Chondrocyte (in vitro differentiated cells): ENCODE data around the gene CRMP1. TPM values are rescaled to one million over a fixed set of nuclear protein-coding genes. Genes with fewer than 3 reads are reported as not detected.
"Not testable (repeated sequence)": the region's sequence is repeated elsewhere in the genome, so short reads cannot be mapped to it uniquely, and the experiment has no call there.

Source experiments
- DNase-seq: peaks from one replicate; pipeline ENCODE4 v3.0.0; 2021; ENCODE audit warnings: mixed read lengths, low spot score
- H3K27ac Mint-ChIP-seq: one replicate; pipeline ENCODE4 v1.8.0; 2021; ENCODE audit warnings: mild to moderate bottlenecking, moderate library complexity, mixed read lengths; ENCODE audit not compliant: unreplicated experiment
- H3K27me3 Mint-ChIP-seq: 2 replicates; pipeline ENCODE4 v1.8.0; 2021; ENCODE audit warnings: low read depth, mixed read lengths
- H3K36me3 Mint-ChIP-seq: 2 replicates; pipeline ENCODE4 v1.8.0; 2021; ENCODE audit warnings: low read depth, mixed read lengths
- H3K4me1 Mint-ChIP-seq: 2 replicates; pipeline ENCODE4 v1.8.0; 2021; ENCODE audit warnings: low read depth, mild to moderate bottlenecking, mixed read lengths
- H3K4me3 Mint-ChIP-seq: one replicate; pipeline ENCODE4 v1.8.0; 2021; ENCODE audit warnings: mild to moderate bottlenecking, moderate library complexity, mixed read lengths; ENCODE audit not compliant: unreplicated experiment
- H3K9me3 Mint-ChIP-seq: 2 replicates; pipeline ENCODE4 v1.8.0; 2021; ENCODE audit warnings: low read depth, mixed read lengths
- CTCF ChIP-seq: fragments of 200-600 bp; sonication (generic); IDR thresholded peaks from 2 replicates; pipeline ENCODE4 v1.5.0; 2021; ENCODE audit warnings: antibody characterized with exemption, mild to moderate bottlenecking, moderate library complexity
- total RNA-seq: library from RNA; stranded (reverse); gene quantifications from 3 replicates; pipeline ENCODE4 v1.2.1, GENCODE V29; 2021

CRMP1 gene
- total RNA-seq, 1 donor from 2014 or later, result 59.5 TPM

GRCh38 chr4:5839332-5839731, 53.6 kb downstream of the CRMP1 start:
- H3K4me3 Mint-ChIP-seq, result no peak overlapping the region
- no peak for TF ChIP-seq CTCF
- H3K9me3 Mint-ChIP-seq, result no peaks in the 10 kb centered on the region
- peaks cover 43% of the 10 kb centered on the region for H3K36me3 Mint-ChIP-seq
- H3K27me3 Mint-ChIP-seq, result no peaks in the 10 kb centered on the region
- H3K27ac Mint-ChIP-seq, result no peak overlapping the region
- H3K4me1 Mint-ChIP-seq, result no peaks in the 10 kb centered on the region
- DNase-seq, result no peak

- H3K9me3 Mint-ChIP-seq, H3K4me1 Mint-ChIP-seq, H3K27me3 Mint-ChIP-seq, DNase-seq, H3K27ac Mint-ChIP-seq, H3K4me3 Mint-ChIP-seq: not testable (repeated sequence)
- H3K36me3 Mint-ChIP-seq, result peaks cover 41% of the 10 kb centered on the region
These were observed 55.4 kb downstream of the CRMP1 start for GRCh38 chr4:5837483-5837882.

- no peak for DNase-seq
- H3K9me3 Mint-ChIP-seq, result no peaks in the 10 kb centered on the region
- no peak for TF ChIP-seq CTCF
- no peak overlapping the region for H3K4me3 Mint-ChIP-seq
- H3K27me3 Mint-ChIP-seq, result no peaks in the 10 kb centered on the region
- no peak overlapping the region for H3K27ac Mint-ChIP-seq
- H3K4me1 Mint-ChIP-seq, result no peaks in the 10 kb centered on the region
- H3K36me3 Mint-ChIP-seq, result peaks cover 39% of the 10 kb centered on the region
These were observed 55.9 kb downstream of the CRMP1 start for GRCh38 chr4:5836943-5837342.

- no peak overlapping the region for H3K27ac Mint-ChIP-seq
- H3K9me3 Mint-ChIP-seq, result no peaks in the 10 kb centered on the region
- no peak for DNase-seq
- peaks cover 28% of the 10 kb centered on the region for H3K36me3 Mint-ChIP-seq
- H3K4me1 Mint-ChIP-seq, result no peaks in the 10 kb centered on the region
- H3K27me3 Mint-ChIP-seq, result no peaks in the 10 kb centered on the region
- no peak for TF ChIP-seq CTCF
- no peak overlapping the region for H3K4me3 Mint-ChIP-seq
These were observed 64.9 kb downstream of the CRMP1 start for GRCh38 chr4:5828005-5828391.

- no peaks in the 10 kb centered on the region for H3K9me3 Mint-ChIP-seq
- no peak for DNase-seq
- peaks cover 29% of the 10 kb centered on the region for H3K36me3 Mint-ChIP-seq
- H3K4me1 Mint-ChIP-seq, result no peaks in the 10 kb centered on the region
- H3K27me3 Mint-ChIP-seq, result no peaks in the 10 kb centered on the region
- no peak for TF ChIP-seq CTCF
- H3K27ac Mint-ChIP-seq, result no peak overlapping the region
- H3K4me3 Mint-ChIP-seq, result no peak overlapping the region
These were observed 65.5 kb downstream of the CRMP1 start for GRCh38 chr4:5827108-5828004.
